OCI-LY1 (cell line): ENCODE measurements around the gene IFT88.

Experiments
- H2AFZ ChIP-seq: fragments of 200-600 bp; sonication (generic), shearing (Covaris generic); 2 replicates; pipeline ENCODE4 v1.6.0; 2014; ENCODE audit warnings: antibody characterized with exemption, mild to moderate bottlenecking, low read length
- H3F3A ChIP-seq: fragments of 200-600 bp; sonication (generic), shearing (Covaris generic); 2 replicates; pipeline ENCODE4 v1.6.0; 2014; ENCODE audit warnings: mild to moderate bottlenecking, antibody characterized with exemption, low read length, moderate library complexity; ENCODE audit not compliant: insufficient read depth
- H3K27ac ChIP-seq: fragments of 200-600 bp; sonication (generic); 2 replicates; pipeline ENCODE4 v1.5.1; 2014; ENCODE audit warnings: low read length, mixed run types, mild to moderate bottlenecking, low read depth; ENCODE audit not compliant: poor library complexity, severe bottlenecking
- H3K27me3 ChIP-seq: fragments of 200-600 bp; sonication (generic); 2 replicates; pipeline ENCODE4 v1.6.0; 2014; ENCODE audit warnings: antibody characterized with exemption, mild to moderate bottlenecking, low read length, moderate library complexity; ENCODE audit not compliant: insufficient read depth
- H3K36me3 ChIP-seq: fragments of 200-600 bp; sonication (generic); 2 replicates; pipeline ENCODE4 v1.6.1; 2014; ENCODE audit warnings: mild to moderate bottlenecking, antibody characterized with exemption, low read length, moderate library complexity, mixed read lengths; ENCODE audit not compliant: insufficient read depth
- H3K4me1 ChIP-seq: fragments of 200-600 bp; sonication (generic); 2 replicates; pipeline ENCODE4 v1.5.1; 2014; ENCODE audit warnings: mild to moderate bottlenecking, low read length, moderate library complexity; ENCODE audit not compliant: insufficient read depth, severe bottlenecking
- H3K4me2 ChIP-seq: fragments of 200-600 bp; sonication (generic), shearing (Covaris generic); 2 replicates; pipeline ENCODE4 v1.6.1; 2014; ENCODE audit warnings: low read length
- H3K4me3 ChIP-seq: fragments of 200-600 bp; sonication (generic); 2 replicates; pipeline ENCODE4 v1.5.1; 2014; ENCODE audit warnings: low read length, low read depth, mild to moderate bottlenecking, mixed read lengths; ENCODE audit not compliant: poor library complexity, severe bottlenecking
- H3K79me2 ChIP-seq: fragments of 200-600 bp; shearing (Covaris generic); 2 replicates; pipeline ENCODE4 v1.6.1; 2016; ENCODE audit warnings: mixed run types, low read length, mixed read lengths; ENCODE audit not compliant: insufficient read depth
- H3K9ac ChIP-seq: fragments of 200-600 bp; sonication (generic), shearing (Covaris generic); 2 replicates; pipeline ENCODE4 v1.6.1; 2014; ENCODE audit warnings: mild to moderate bottlenecking, low read length, mixed read lengths
- H3K9me2 ChIP-seq: fragments of 200-600 bp; sonication (generic), shearing (Covaris generic); 2 replicates; pipeline ENCODE4 v1.6.1; 2014; ENCODE audit warnings: low read depth, mild to moderate bottlenecking, low read length, mixed read lengths
- H3K9me3 ChIP-seq: fragments of 200-600 bp; shearing (Covaris generic); 2 replicates; pipeline ENCODE4 v1.6.1; 2014; ENCODE audit warnings: low read length, mixed read lengths
- H4K20me1 ChIP-seq: fragments of 200-600 bp; sonication (generic), shearing (Covaris generic); 2 replicates; pipeline ENCODE4 v1.6.0; 2016; ENCODE audit warnings: mild to moderate bottlenecking, low read length; ENCODE audit not compliant: insufficient read depth
- EZH2 ChIP-seq: fragments of 200-600 bp; sonication (generic), shearing (Covaris generic); IDR thresholded peaks from 2 replicates; pipeline ENCODE4 v1.8.0; 2017; ENCODE audit warnings: borderline replicate concordance, mixed run types, mild to moderate bottlenecking, antibody characterized with exemption, low read length, moderate library complexity, mixed read lengths
- TF ChIP-seq, protein P1 (sequence below): fragments of 200-600 bp; sonication (generic), shearing (Covaris generic); IDR thresholded peaks from 2 replicates; pipeline ENCODE4 v1.5.1; 2017; ENCODE audit warnings: mild to moderate bottlenecking, antibody characterized with exemption, low read length, moderate library complexity, mixed read lengths

IFT88 gene

GRCh38 chr13:20652946-20653345 is 86.0 kb downstream of the IFT88 start:
- H3K4me3 ChIP-seq: no peak overlapping the region
- no peaks in the 10 kb centered on the region for H4K20me1 ChIP-seq
- H2AFZ ChIP-seq: no peak overlapping the region
- no peaks in the 10 kb centered on the region for H3K9me2 ChIP-seq
- H3K79me2 ChIP-seq: no peaks in the 10 kb centered on the region
- TF ChIP-seq EZH2: no peak
- TF ChIP-seq, protein P1, sequence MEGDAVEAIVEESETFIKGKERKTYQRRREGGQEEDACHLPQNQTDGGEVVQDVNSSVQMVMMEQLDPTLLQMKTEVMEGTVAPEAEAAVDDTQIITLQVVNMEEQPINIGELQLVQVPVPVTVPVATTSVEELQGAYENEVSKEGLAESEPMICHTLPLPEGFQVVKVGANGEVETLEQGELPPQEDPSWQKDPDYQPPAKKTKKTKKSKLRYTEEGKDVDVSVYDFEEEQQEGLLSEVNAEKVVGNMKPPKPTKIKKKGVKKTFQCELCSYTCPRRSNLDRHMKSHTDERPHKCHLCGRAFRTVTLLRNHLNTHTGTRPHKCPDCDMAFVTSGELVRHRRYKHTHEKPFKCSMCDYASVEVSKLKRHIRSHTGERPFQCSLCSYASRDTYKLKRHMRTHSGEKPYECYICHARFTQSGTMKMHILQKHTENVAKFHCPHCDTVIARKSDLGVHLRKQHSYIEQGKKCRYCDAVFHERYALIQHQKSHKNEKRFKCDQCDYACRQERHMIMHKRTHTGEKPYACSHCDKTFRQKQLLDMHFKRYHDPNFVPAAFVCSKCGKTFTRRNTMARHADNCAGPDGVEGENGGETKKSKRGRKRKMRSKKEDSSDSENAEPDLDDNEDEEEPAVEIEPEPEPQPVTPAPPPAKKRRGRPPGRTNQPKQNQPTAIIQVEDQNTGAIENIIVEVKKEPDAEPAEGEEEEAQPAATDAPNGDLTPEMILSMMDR: no peak
- H3K27me3 ChIP-seq: no peaks in the 10 kb centered on the region
- H3K4me1 ChIP-seq: no peaks in the 10 kb centered on the region
- H3K9me3 ChIP-seq: no peaks in the 10 kb centered on the region
- H3K9ac ChIP-seq: no peak overlapping the region
- H3K27ac ChIP-seq: no peak overlapping the region
- H3K36me3 ChIP-seq: no peaks in the 10 kb centered on the region
- H3K4me2 ChIP-seq: no peak overlapping the region
- H3F3A ChIP-seq: no peaks in the 10 kb centered on the region

GRCh38 chr13:20654156-20654555 is 87.2 kb downstream of the IFT88 start:
- H3K36me3 ChIP-seq: no peaks in the 10 kb centered on the region
- no peak overlapping the region for H3K4me3 ChIP-seq
- TF ChIP-seq, protein P1: no peak
- TF ChIP-seq EZH2: no peak
- no peaks in the 10 kb centered on the region for H3K79me2 ChIP-seq
- no peak overlapping the region for H2AFZ ChIP-seq
- H3K9me2 ChIP-seq: no peaks in the 10 kb centered on the region
- H3F3A ChIP-seq: no peaks in the 10 kb centered on the region
- H3K27me3 ChIP-seq: no peaks in the 10 kb centered on the region
- no peak overlapping the region for H3K4me2 ChIP-seq
- H3K9me3 ChIP-seq: no peaks in the 10 kb centered on the region
- H3K27ac ChIP-seq: no peak overlapping the region
- no peaks in the 10 kb centered on the region for H4K20me1 ChIP-seq
- no peak overlapping the region for H3K9ac ChIP-seq
- no peaks in the 10 kb centered on the region for H3K4me1 ChIP-seq

DNA sequence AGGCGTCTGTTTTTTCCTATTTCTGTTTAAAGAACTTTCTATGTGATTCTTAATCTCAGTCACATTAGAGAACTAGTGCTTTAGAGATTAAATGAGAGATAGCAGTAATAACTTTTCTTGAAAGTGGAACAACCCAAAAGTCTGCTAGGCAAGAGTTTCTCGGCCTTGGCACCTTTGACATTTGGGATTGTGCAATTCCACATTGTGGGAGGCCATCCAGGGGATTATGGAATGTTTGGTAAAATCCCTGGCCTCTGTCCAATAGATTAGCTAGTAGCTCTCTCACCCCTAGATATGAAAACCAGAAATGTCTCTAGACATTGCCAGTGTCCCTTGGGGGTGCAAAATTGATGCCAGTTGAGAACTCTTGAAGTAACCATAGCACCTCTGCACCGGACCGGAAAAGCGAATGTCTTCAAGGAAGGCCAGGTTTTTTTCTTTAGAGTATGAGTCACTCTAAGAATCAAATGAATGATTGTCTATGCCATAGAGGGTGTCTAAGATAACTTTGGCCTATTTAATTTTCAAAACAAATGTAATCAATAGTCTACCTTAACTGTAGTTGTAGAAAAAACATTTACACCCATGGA is 91.6 kb downstream of the IFT88 start:
- Histone ChIP-seq H3K36me3 (no peaks in the 10 kb centered on the region), H3K27ac (no peak overlapping the region), H3K27me3 (no peaks in the 10 kb centered on the region), H2AFZ (no peak overlapping the region), H3K4me1 (no peaks in the 10 kb centered on the region), H3K4me3 (no peak overlapping the region), H4K20me1 (no peaks in the 10 kb centered on the region), H3K9me2 (no peaks in the 10 kb centered on the region), H3K4me2 (no peak overlapping the region), H3F3A (no peaks in the 10 kb centered on the region), H3K79me2 (no peaks in the 10 kb centered on the region), H3K9ac (no peak overlapping the region), H3K9me3 (no peaks in the 10 kb centered on the region)
- TF ChIP-seq, protein P1: no peak
- TF ChIP-seq EZH2: no peak
